Liver (tissue), 9 donors: ENCODE results near the gene ERICH4. TPM values are rescaled to one million over a fixed set of nuclear protein-coding genes. Genes with fewer than 3 reads are reported as not detected.

Source experiments
- DNase-seq: peaks from one replicate; pipeline ENCODE4 v3.0.0-alpha.2; 2017; ENCODE audit warnings: low spot score
- H3K27ac ChIP-seq, 2 donors: one replicate each; pipeline ENCODE4 v1.7.0; 2013; ENCODE audit warnings: inconsistent platforms in 2 of 2, low read length in 2 of 2, control low read depth in 1 of 2, low read depth in 1 of 2, mild to moderate bottlenecking in 1 of 2
- H3K27me3 ChIP-seq, 4 donors: one replicate each; pipeline versions ENCODE4 v1.6.1 to v1.7.0; 2013; ENCODE audit warnings: low read length in 3 of 4, inconsistent platforms in 1 of 4, mild to moderate bottlenecking in 1 of 4, moderate library complexity in 1 of 4; ENCODE audit not compliant: control insufficient read depth in 4 of 4, insufficient read depth in 4 of 4
- H3K36me3 ChIP-seq, 4 donors: one replicate each; pipeline versions ENCODE4 v1.6.1 to v1.7.0; 2013; ENCODE audit warnings: low read length in 3 of 4, mild to moderate bottlenecking in 3 of 4, low read depth in 1 of 4, moderate library complexity in 1 of 4; ENCODE audit not compliant: control insufficient read depth in 4 of 4, insufficient read depth in 3 of 4
- H3K4me1 ChIP-seq, 4 donors: one replicate each; pipeline versions ENCODE4 v1.6.1 to v1.7.0; 2013; ENCODE audit warnings: low read length in 3 of 4, mild to moderate bottlenecking in 3 of 4, moderate library complexity in 1 of 4; ENCODE audit not compliant: control insufficient read depth in 4 of 4, insufficient read depth in 4 of 4
- H3K4me3 ChIP-seq, 3 donors: one replicate each; pipeline versions ENCODE4 v1.6.1 to v1.7.0; 2013; ENCODE audit warnings: low read length in 3 of 3, control low read depth in 1 of 3, low read depth in 1 of 3, mild to moderate bottlenecking in 1 of 3
- H3K9ac ChIP-seq, 2 donors: one replicate each; pipeline ENCODE4 v1.7.0; 2013; ENCODE audit warnings: low read length in 2 of 2, mild to moderate bottlenecking in 2 of 2, moderate library complexity in 2 of 2, control low read depth in 1 of 2, low read depth in 1 of 2
- H3K9me3 ChIP-seq, 4 donors: one replicate each; pipeline versions ENCODE4 v1.6.1 to v1.7.0; 2013; ENCODE audit warnings: low read length in 3 of 4; ENCODE audit not compliant: control insufficient read depth in 4 of 4
- ATF3 ChIP-seq: IDR thresholded peaks from 2 replicates; pipeline ENCODE4 v1.6.1; 2016; ENCODE audit warnings: antibody characterized with exemption
- CTCF ChIP-seq: fragments of 150-350 bp; IDR thresholded peaks from 2 replicates; pipeline ENCODE4 v1.5.1; 2017; ENCODE audit warnings: improper control_type of control experiment, low read depth, low read length; ENCODE audit not compliant: missing input control
- EGR1 ChIP-seq, 2 donors: IDR thresholded peaks; 2 replicates each; pipeline ENCODE4 v1.6.1; 2016 to 2018; ENCODE audit warnings: antibody characterized with exemption in 2 of 2, low read depth in 2 of 2
- FOXA1 ChIP-seq: IDR thresholded peaks from 2 replicates; pipeline ENCODE4 v1.6.1; 2016; ENCODE audit warnings: antibody characterized with exemption
- FOXA2 ChIP-seq: IDR thresholded peaks from 2 replicates; pipeline ENCODE4 v1.6.1; 2016; ENCODE audit warnings: antibody characterized with exemption
- GABPA ChIP-seq, 2 donors: IDR thresholded peaks in 1 of 2; conservative IDR thresholded peaks in 1 of 2; 2 replicates each; pipeline ENCODE4 v1.6.1; 2016; ENCODE audit warnings: antibody characterized with exemption in 2 of 2, mild to moderate bottlenecking in 1 of 2, moderate library complexity in 1 of 2
- HNF4A ChIP-seq, 2 donors: conservative IDR thresholded peaks; 2 replicates each; pipeline ENCODE4 v1.6.1; 2016; ENCODE audit warnings: antibody characterized with exemption in 2 of 2, mild to moderate bottlenecking in 2 of 2
- HNF4G ChIP-seq: IDR thresholded peaks from 2 replicates; pipeline ENCODE4 v1.6.1; 2016; ENCODE audit warnings: antibody characterized with exemption
- JUND ChIP-seq, 2 donors: IDR thresholded peaks; 2 replicates each; pipeline ENCODE4 v1.6.1; 2016; ENCODE audit warnings: antibody characterized with exemption in 2 of 2
- MAX ChIP-seq: IDR thresholded peaks from 2 replicates; pipeline ENCODE4 v1.6.1; 2016; ENCODE audit warnings: antibody characterized with exemption
- NR2F2 ChIP-seq: IDR thresholded peaks from 2 replicates; pipeline ENCODE4 v1.6.1; 2016; ENCODE audit warnings: antibody characterized with exemption
- RAD21 ChIP-seq, 2 donors: IDR thresholded peaks; 2 replicates each; pipeline ENCODE4 v1.6.1; 2016; ENCODE audit warnings: antibody characterized with exemption in 2 of 2, mild to moderate bottlenecking in 2 of 2
- REST ChIP-seq: IDR thresholded peaks from 2 replicates; pipeline ENCODE4 v1.6.1; 2016; ENCODE audit warnings: antibody characterized with exemption, mild to moderate bottlenecking
- RXRA ChIP-seq, 2 donors: IDR thresholded peaks; 2 replicates each; pipeline ENCODE4 v1.6.1; 2017 to 2018; ENCODE audit warnings: antibody characterized with exemption in 2 of 2, mild to moderate bottlenecking in 1 of 2
- SP1 ChIP-seq: IDR thresholded peaks from 2 replicates; pipeline ENCODE4 v1.6.1; 2018; ENCODE audit warnings: antibody characterized with exemption, mild to moderate bottlenecking
- TAF1 ChIP-seq: conservative IDR thresholded peaks from 2 replicates; pipeline ENCODE4 v1.6.1; 2016; ENCODE audit warnings: antibody characterized with exemption, mild to moderate bottlenecking
- ZBTB33 ChIP-seq: IDR thresholded peaks from 2 replicates; pipeline ENCODE4 v1.6.1; 2016; ENCODE audit warnings: antibody characterized with exemption
- WGBS: extraction: QIAGEN DNeasy Blood & Tissue Kit; methylation state at CpG from one replicate; pipeline ENCODE4 v1.1.7; 2013; 5-methylcytosine and 5-hydroxymethylcytosine counted together
- polyA plus RNA-seq, 2 donors: library from polyadenylated mRNA; stranded (reverse) in 1 of 2; unstranded in 1 of 2; fragments of 200-250 nt in 1 of 2; fragments of >200 nt in 1 of 2; fragmentation: Nextera tagmentation in 1 of 2; extraction: Ambion mirVana in 1 of 2; gene quantifications; one replicate each; pipeline versions ENCODE4 v1.2.1 to v1.2.3, GENCODE V29; 2013 to 2015
- total RNA-seq, 2 donors: library from RNA; depleted of rRNA; stranded (reverse); fragments of >200 nt; gene quantifications; one replicate each; pipeline ENCODE4 v1.2.3, GENCODE V29; 2014
- donor health status: healthy.
- donor health status: healthy.
- donor health status: healthy.
- donor health status: healthy.
- donor health status: healthy.

The ERICH4 gene
- total and polyA plus RNA-seq, 4 donors, result not detected

GRCh38 chr19:41437944-41438574, 4.9 kb upstream of the ERICH4 start:
- WGBS, result 97% methylated on average over 7 of the region's 7 CpGs
- Histone ChIP-seq H3K27ac (no peak overlapping the region), H3K9ac (no peak overlapping the region), H3K9me3 (no peaks in the 10 kb centered on the region), H3K27me3 (no peaks in the 10 kb centered on the region), H3K36me3 (peaks cover 0 to 10% (median 4%) of the 10 kb centered on the region in 4 donors), H3K4me3 (no peak overlapping the region), H3K4me1 (peaks cover 0 to 13% (median 6%) of the 10 kb centered on the region in 4 donors)
- TF ChIP-seq RXRA (IDR thresholded peaks at IDR 0.05) (no peak), FOXA1 (no peak), SP1 (no peak), CTCF (no peak), RAD21 (IDR thresholded peaks at IDR 0.05) (no peak), HNF4A (conservative IDR thresholded peaks at IDR 0.05) (no peak), ATF3 (no peak), ZBTB33 (no peak), EGR1 (IDR thresholded peaks at IDR 0.05; ENCODE audit: low read depth in 2 of 2) (no peak), HNF4G (no peak), GABPA (IDR thresholded peaks at IDR 0.05 in 1 of 2, conservative IDR thresholded peaks at IDR 0.05 in 1 of 2) (no peak), NR2F2 (no peak), JUND (IDR thresholded peaks at IDR 0.05) (no peak), MAX (no peak), TAF1 (no peak), REST (no peak), FOXA2 (no peak)
- DNase-seq, result no peak
